ENCODE results near the gene PPP1R7. TPM values are rescaled to one million over a fixed set of nuclear protein-coding genes. Genes with fewer than 3 reads are reported as not detected.

PPP1R7 gene
- total and polyA plus RNA-seq, 9 of the 15 experiments (the other 6 are each of a cell fraction or from before 2014, with no cell fraction given) = 37.5 to 75.0 (median 50.5) TPM

DNA sequence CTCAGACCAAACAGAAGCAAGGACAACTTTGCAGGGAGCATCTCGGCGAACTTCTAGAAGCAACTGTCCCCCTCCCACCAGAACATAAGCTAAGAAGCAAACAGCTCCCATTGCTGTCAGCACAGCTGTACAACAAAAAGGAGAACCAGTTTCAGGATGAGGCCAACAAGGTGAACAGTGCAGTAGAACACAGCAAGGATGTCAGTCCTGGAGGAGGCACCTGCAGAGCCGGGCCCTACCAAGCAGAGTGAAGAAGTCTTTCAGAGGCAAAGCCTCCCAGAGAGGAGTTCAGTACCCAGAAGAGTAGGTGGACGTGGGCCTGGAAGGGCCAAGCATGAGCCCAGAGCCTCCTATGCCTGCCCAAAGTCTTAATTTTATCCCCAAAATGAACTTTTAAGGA, 2.0 kb upstream of the PPP1R7 start:
- Histone ChIP-seq H3K36me3 (ENCODE audit: control insufficient read depth, insufficient read depth, low read length) (peaks cover 6% of the 10 kb centered on the region; the same call in 2 of the 3 replicates), H3K4me3 (peak overlapping the region; percentile 98), H3K79me2 (ENCODE audit: control insufficient read depth, insufficient read depth, low read length) (peaks cover 25% of the 10 kb centered on the region), H4K20me1 (replicated peaks; ENCODE audit: control insufficient read depth, insufficient read depth, low read length) (no peaks in the 10 kb centered on the region), H3K9me1 (ENCODE audit: control insufficient read depth, insufficient read depth, low read length) (no peaks in the 10 kb centered on the region), H3K9me3 (replicated peaks; ENCODE audit: control insufficient read depth, insufficient read depth, low read depth, low read length) (no peaks in the 10 kb centered on the region), H3K4me2 (ENCODE audit: insufficient read depth, low read length) (peak overlapping the region; percentile 91), H3K9ac (ENCODE audit: insufficient read depth in 1 of 2, low read depth in 2 of 2, low read length in 2 of 2) (peak overlapping the region; percentile 67 to 87), H2AFZ (ENCODE audit: low read depth, low read length) (no peak overlapping the region), H3K27me3 (ENCODE audit: control insufficient read depth in 2 of 2, insufficient read depth in 2 of 2, low read length in 2 of 2) (no peaks in the 10 kb centered on the region), H3K4me1 (replicated peaks in 1 of 2; ENCODE audit: control insufficient read depth in 2 of 2, insufficient read depth in 2 of 2, low read length in 2 of 2) (peaks cover 14 to 26% of the 10 kb centered on the region in 2 experiments; a peak in 4 of 5 replicates), H3K27ac (ENCODE audit: extremely low read depth, low read depth, low read length) (no peak overlapping the region)
- FAIRE-seq (no peak), ATAC-seq (no peak), DNase-seq (ENCODE audit: extremely low read depth in 1 of 4, low spot score in 3 of 4) (peak in 1 of 4 experiments; percentile 5)
- ChIA-PET CTCF (ENCODE audit: low intra/inter-chr PET ratio) (no interaction called here), POLR2A (interaction anchor here (0.6 to 1.3 kb wide), 3 partner anchors 12 to 553 kb away, joined by 3 to 4 read pairs (median 3); no protein-coding TSS in a partner anchor)
- TSS peak; percentile 45 for BruUV-seq (replicated peaks)
- intact Hi-C loops (cut with micrococcal nuclease) = no loop called here
- TF ChIP-seq, protein P1, sequence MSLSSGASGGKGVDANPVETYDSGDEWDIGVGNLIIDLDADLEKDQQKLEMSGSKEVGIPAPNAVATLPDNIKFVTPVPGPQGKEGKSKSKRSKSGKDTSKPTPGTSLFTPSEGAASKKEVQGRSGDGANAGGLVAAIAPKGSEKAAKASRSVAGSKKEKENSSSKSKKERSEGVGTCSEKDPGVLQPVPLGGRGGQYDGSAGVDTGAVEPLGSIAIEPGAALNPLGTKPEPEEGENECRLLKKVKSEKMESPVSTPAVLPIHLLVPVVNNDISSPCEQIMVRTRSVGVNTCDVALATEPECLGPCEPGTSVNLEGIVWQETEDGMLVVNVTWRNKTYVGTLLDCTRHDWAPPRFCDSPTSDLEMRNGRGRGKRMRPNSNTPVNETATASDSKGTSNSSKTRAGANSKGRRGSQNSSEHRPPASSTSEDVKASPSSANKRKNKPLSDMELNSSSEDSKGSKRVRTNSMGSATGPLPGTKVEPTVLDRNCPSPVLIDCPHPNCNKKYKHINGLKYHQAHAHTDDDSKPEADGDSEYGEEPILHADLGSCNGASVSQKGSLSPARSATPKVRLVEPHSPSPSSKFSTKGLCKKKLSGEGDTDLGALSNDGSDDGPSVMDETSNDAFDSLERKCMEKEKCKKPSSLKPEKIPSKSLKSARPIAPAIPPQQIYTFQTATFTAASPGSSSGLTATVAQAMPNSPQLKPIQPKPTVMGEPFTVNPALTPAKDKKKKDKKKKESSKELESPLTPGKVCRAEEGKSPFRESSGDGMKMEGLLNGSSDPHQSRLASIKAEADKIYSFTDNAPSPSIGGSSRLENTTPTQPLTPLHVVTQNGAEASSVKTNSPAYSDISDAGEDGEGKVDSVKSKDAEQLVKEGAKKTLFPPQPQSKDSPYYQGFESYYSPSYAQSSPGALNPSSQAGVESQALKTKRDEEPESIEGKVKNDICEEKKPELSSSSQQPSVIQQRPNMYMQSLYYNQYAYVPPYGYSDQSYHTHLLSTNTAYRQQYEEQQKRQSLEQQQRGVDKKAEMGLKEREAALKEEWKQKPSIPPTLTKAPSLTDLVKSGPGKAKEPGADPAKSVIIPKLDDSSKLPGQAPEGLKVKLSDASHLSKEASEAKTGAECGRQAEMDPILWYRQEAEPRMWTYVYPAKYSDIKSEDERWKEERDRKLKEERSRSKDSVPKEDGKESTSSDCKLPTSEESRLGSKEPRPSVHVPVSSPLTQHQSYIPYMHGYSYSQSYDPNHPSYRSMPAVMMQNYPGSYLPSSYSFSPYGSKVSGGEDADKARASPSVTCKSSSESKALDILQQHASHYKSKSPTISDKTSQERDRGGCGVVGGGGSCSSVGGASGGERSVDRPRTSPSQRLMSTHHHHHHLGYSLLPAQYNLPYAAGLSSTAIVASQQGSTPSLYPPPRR (CRISPR knock-in tag; IDR thresholded peaks at IDR 0.05; ENCODE audit: borderline replicate concordance) = no peak
- TF ChIP-seq SIN3A (IDR thresholded peaks at IDR 0.05; ENCODE audit: borderline replicate concordance in 2 of 2, control insufficient read depth in 1 of 2, low read depth in 2 of 2, low read length in 2 of 2) = no peak
- TF ChIP-seq, protein P2, sequence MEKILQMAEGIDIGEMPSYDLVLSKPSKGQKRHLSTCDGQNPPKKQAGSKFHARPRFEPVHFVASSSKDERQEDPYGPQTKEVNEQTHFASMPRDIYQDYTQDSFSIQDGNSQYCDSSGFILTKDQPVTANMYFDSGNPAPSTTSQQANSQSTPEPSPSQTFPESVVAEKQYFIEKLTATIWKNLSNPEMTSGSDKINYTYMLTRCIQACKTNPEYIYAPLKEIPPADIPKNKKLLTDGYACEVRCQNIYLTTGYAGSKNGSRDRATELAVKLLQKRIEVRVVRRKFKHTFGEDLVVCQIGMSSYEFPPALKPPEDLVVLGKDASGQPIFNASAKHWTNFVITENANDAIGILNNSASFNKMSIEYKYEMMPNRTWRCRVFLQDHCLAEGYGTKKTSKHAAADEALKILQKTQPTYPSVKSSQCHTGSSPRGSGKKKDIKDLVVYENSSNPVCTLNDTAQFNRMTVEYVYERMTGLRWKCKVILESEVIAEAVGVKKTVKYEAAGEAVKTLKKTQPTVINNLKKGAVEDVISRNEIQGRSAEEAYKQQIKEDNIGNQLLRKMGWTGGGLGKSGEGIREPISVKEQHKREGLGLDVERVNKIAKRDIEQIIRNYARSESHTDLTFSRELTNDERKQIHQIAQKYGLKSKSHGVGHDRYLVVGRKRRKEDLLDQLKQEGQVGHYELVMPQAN (IDR thresholded peaks at IDR 0.05; ENCODE audit: borderline replicate concordance) = no peak
- no peak for TF ChIP-seq XRCC5 (IDR thresholded peaks at IDR 0.05; ENCODE audit: low read depth, low read length)
- TF ChIP-seq, protein P3, sequence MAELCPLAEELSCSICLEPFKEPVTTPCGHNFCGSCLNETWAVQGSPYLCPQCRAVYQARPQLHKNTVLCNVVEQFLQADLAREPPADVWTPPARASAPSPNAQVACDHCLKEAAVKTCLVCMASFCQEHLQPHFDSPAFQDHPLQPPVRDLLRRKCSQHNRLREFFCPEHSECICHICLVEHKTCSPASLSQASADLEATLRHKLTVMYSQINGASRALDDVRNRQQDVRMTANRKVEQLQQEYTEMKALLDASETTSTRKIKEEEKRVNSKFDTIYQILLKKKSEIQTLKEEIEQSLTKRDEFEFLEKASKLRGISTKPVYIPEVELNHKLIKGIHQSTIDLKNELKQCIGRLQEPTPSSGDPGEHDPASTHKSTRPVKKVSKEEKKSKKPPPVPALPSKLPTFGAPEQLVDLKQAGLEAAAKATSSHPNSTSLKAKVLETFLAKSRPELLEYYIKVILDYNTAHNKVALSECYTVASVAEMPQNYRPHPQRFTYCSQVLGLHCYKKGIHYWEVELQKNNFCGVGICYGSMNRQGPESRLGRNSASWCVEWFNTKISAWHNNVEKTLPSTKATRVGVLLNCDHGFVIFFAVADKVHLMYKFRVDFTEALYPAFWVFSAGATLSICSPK (IDR thresholded peaks at IDR 0.05; ENCODE audit: borderline replicate concordance) = no peak
- no peak for TF ChIP-seq ZNF696 (CRISPR knock-in tag; conservative IDR thresholded peaks at IDR 0.05)
- TF ChIP-seq PHTF2 (CRISPR knock-in tag; IDR thresholded peaks at IDR 0.05) = no peak
- no peak for TF ChIP-seq RBBP5 (IDR thresholded peaks at IDR 0.05; ENCODE audit: borderline replicate concordance, insufficient read depth, low read length, poor library complexity, severe bottlenecking)
- TF ChIP-seq CREBBP (IDR thresholded peaks at IDR 0.05; ENCODE audit: low read depth, low read length) = no peak
- TF ChIP-seq FOXK1 (CRISPR knock-in tag; IDR thresholded peaks at IDR 0.05; ENCODE audit: borderline replicate concordance) = no peak
- TF ChIP-seq, protein P4, sequence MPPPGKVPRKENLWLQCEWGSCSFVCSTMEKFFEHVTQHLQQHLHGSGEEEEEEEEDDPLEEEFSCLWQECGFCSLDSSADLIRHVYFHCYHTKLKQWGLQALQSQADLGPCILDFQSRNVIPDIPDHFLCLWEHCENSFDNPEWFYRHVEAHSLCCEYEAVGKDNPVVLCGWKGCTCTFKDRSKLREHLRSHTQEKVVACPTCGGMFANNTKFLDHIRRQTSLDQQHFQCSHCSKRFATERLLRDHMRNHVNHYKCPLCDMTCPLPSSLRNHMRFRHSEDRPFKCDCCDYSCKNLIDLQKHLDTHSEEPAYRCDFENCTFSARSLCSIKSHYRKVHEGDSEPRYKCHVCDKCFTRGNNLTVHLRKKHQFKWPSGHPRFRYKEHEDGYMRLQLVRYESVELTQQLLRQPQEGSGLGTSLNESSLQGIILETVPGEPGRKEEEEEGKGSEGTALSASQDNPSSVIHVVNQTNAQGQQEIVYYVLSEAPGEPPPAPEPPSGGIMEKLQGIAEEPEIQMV (tag; conservative IDR thresholded peaks at IDR 0.05; ENCODE audit: low read depth) = no peak
- in situ Hi-C loops (cut with MboI) = no loop called here
- WGBS (ENCODE audit: insufficient coverage, low coverage, missing lambda C conversion rate) = 44% methylated on average over 4 of the region's 4 CpGs

All from K562 (cell line).